Ovary (tissue), 9 donors: ENCODE measurements around the gene NT5DC4. TPM values are rescaled to one million over a fixed set of nuclear protein-coding genes. Genes with fewer than 3 reads are reported as not detected.
"Not testable (repeated sequence)": the region's sequence is repeated elsewhere in the genome, so short reads cannot be mapped to it uniquely, and the experiment has no call there.

Experiments
- DNase-seq, 5 donors: peaks; one replicate each; pipeline ENCODE4 v3.0.0-alpha.2; 2019 to 2020
- H3K27ac ChIP-seq, 2 donors: fragments of 200-600 bp; one replicate each; pipeline versions ENCODE4 v1.5.1 to v1.8.0; 2019 to 2022
- H3K27me3 ChIP-seq: fragments of 200-600 bp; one replicate; pipeline ENCODE4 v1.8.0; 2022
- H3K36me3 ChIP-seq: fragments of 200-600 bp; sonication (generic); one replicate; pipeline ENCODE4 v1.5.1; 2019
- H3K4me1 ChIP-seq: one replicate; pipeline ENCODE4 v1.8.1; 2013; ENCODE audit warnings: mild to moderate bottlenecking, moderate library complexity; ENCODE audit not compliant: insufficient read depth
- H3K4me3 ChIP-seq: fragments of 200-600 bp; sonication (generic); one replicate; pipeline ENCODE4 v1.5.1; 2017
- H3K9me3 ChIP-seq, 2 donors: fragments of 200-600 bp in 1 of 2; sonication (generic) in 1 of 2; one replicate each; pipeline versions ENCODE4 v1.5.1 to v1.8.1; 2013 to 2019; ENCODE audit warnings: mild to moderate bottlenecking in 1 of 2, moderate library complexity in 1 of 2
- EP300 ChIP-seq: sonication (generic); formaldehyde crosslinking; IDR thresholded peaks from one replicate; pipeline ENCODE4 v1.6.1; 2017; ENCODE audit warnings: antibody characterized with exemption
- POLR2A ChIP-seq: fragments of 450-650 bp; IDR thresholded peaks from one replicate; pipeline ENCODE4 v1.6.1; 2017; ENCODE audit warnings: antibody characterized with exemption, mild to moderate bottlenecking, moderate library complexity
- WGBS, 3 donors: extraction: QIAGEN DNeasy Blood & Tissue Kit in 1 of 3; methylation state at CpG; one replicate each; pipeline versions ENCODE4 v1.1.5 to v1.1.7; 2013 to 2017; 5-methylcytosine and 5-hydroxymethylcytosine counted together
- intact Hi-C, 4 donors: fragments of 100-400 bp; cut with DNase I; formaldehyde crosslinking; loops; one replicate each; pipeline versions ENCODE4 v1.11.0 to v1.15.1; 2022 to 2023
- polyA plus RNA-seq, 2 donors: library from polyadenylated mRNA; stranded (reverse); fragments of 200-250 nt in 1 of 2; fragments of 350-450 nt in 1 of 2; fragmentation: Illumina TruSeq in 1 of 2; extraction: RNeasy Lipid Tissue Mini Kit (QIAGEN cat#74804) in 1 of 2; gene quantifications; one replicate each; pipeline ENCODE4 v1.2.3, GENCODE V29; 2013 to 2014
- total RNA-seq, 7 donors: library from RNA; depleted of rRNA in 2 of 7; stranded (reverse); fragments of >200 nt in 2 of 7; fragmentation: NEBNext Ultra II Directional in 3 of 7; extraction: Animal tissue kit (Norgen Biotek cat#: 25700) in 3 of 7; gene quantifications; one replicate each; pipeline versions ENCODE4 v1.1.0 to v1.2.4, GENCODE V29; 2016 to 2023
- TF ChIP-seq, protein P1 (sequence below), 3 donors: fragments of 450-650 bp in 2 of 3; fragments of 200-600 bp in 1 of 3; IDR thresholded peaks; one replicate each; pipeline versions ENCODE4 v1.5.1 to v1.8.0; 2016 to 2022; ENCODE audit warnings: antibody characterized with exemption in 3 of 3, mild to moderate bottlenecking in 1 of 3
- donor health status: DM: no; HTN: no; CAD: no; lungs with moderate emphysema.
- donor health status: DM: no; HTN: no; CAD: no.
- donor health status: Bipolar disorder and iron deficiency.
- donor health status: DM: yes; HTN: yes; CAD: no.
- donor health status: DM: no; HTN: no; CAD: no.
- donor health status: DM: yes; HTN: yes; CAD: no.

The NT5DC4 gene
- total and polyA plus RNA-seq, 9 donors: not detected

- WGBS, 3 donors: 61 to 68% (median 63%) methylated on average over 2 of the region's 2 CpGs
- no peak overlapping the region for H3K27ac ChIP-seq
- no peaks in the 10 kb centered on the region for H3K36me3 ChIP-seq
- TF ChIP-seq, protein P1, sequence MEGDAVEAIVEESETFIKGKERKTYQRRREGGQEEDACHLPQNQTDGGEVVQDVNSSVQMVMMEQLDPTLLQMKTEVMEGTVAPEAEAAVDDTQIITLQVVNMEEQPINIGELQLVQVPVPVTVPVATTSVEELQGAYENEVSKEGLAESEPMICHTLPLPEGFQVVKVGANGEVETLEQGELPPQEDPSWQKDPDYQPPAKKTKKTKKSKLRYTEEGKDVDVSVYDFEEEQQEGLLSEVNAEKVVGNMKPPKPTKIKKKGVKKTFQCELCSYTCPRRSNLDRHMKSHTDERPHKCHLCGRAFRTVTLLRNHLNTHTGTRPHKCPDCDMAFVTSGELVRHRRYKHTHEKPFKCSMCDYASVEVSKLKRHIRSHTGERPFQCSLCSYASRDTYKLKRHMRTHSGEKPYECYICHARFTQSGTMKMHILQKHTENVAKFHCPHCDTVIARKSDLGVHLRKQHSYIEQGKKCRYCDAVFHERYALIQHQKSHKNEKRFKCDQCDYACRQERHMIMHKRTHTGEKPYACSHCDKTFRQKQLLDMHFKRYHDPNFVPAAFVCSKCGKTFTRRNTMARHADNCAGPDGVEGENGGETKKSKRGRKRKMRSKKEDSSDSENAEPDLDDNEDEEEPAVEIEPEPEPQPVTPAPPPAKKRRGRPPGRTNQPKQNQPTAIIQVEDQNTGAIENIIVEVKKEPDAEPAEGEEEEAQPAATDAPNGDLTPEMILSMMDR (IDR thresholded peaks at IDR 0.05): no peak
- TF ChIP-seq POLR2A: no peak
- TF ChIP-seq EP300: no peak
- DNase-seq: no peak
- no peaks in the 10 kb centered on the region for H3K9me3 ChIP-seq
- H3K4me1 ChIP-seq: no peaks in the 10 kb centered on the region
- intact Hi-C loops: no loop called here
- no peak overlapping the region for H3K4me3 ChIP-seq
- no peaks in the 10 kb centered on the region for H3K27me3 ChIP-seq
Observed at GRCh38 chr2:112703684-112704083, 17.1 kb upstream of the NT5DC4 start.

DNA sequence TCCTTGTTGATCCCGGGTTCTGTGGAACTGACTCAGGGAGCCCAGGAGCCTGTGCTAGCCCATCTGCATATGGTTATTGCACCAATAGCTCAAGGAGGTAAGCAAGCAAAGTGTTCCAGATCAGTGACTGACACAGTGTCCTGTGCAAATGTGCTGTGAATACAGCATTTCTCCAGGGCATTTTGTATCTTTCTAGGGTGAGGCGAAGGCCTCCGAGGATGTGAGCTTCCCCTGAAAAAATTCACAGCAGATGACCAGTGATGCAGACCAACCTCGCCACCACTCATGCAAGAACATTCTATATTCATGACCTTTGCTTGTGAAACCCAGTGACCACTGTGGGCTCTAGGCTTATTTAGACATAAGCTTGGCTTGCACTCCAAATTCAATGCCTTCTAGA, 15.2 kb upstream of the NT5DC4 start:
- intact Hi-C loops: no loop called here
- no peaks in the 10 kb centered on the region for H3K9me3 ChIP-seq
- no peak overlapping the region for H3K27ac ChIP-seq
- H3K4me1 ChIP-seq: no peaks in the 10 kb centered on the region
- no peaks in the 10 kb centered on the region for H3K27me3 ChIP-seq
- no peak overlapping the region for H3K4me3 ChIP-seq
- H3K36me3 ChIP-seq: no peaks in the 10 kb centered on the region
- no peak for DNase-seq
- 82 to 92% (median 89%) methylated on average over 4 of the region's 4 CpGs for WGBS, 3 donors
- TF ChIP-seq EP300: no peak
- no peak for TF ChIP-seq POLR2A
- TF ChIP-seq, protein P1 (IDR thresholded peaks at IDR 0.05): no peak

GRCh38 chr2:112706170-112706664, 14.6 kb upstream of the NT5DC4 start:
- no peaks in the 10 kb centered on the region for H3K27me3 ChIP-seq
- 43 to 50% (median 43%) methylated on average over 5 of the region's 5 CpGs for WGBS, 3 donors
- intact Hi-C loops: no loop called here
- H3K36me3 ChIP-seq: no peaks in the 10 kb centered on the region
- H3K4me3 ChIP-seq: no peak overlapping the region
- no peak overlapping the region for H3K27ac ChIP-seq
- no peaks in the 10 kb centered on the region for H3K4me1 ChIP-seq
- H3K9me3 ChIP-seq: no peaks in the 10 kb centered on the region
- DNase-seq: no peak
- no peak for TF ChIP-seq EP300
- TF ChIP-seq POLR2A: no peak
- TF ChIP-seq, protein P1 (IDR thresholded peaks at IDR 0.05): no peak

DNA sequence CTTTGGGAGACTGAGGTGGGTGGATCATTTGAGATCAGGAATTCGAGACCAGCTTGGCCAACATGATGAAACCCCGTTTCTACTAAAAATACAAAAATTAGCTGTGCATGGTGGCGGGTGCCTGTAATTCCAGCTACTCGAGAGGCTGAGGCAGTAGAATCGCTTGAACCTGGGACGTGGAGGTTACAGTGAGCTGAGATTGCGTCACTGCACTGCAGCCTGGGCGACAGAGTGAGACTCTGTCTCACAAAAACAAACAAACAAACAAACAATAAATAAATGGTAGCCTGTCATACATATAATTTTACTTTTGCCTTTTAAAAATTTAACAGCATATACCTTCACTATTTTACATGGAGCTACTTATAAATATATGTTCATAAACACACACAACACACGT, 13.9 kb upstream of the NT5DC4 start:
- DNase-seq, intact Hi-C loops, H3K9me3 ChIP-seq, H3K4me3 ChIP-seq, H3K4me1 ChIP-seq, H3K36me3 ChIP-seq, H3K27ac ChIP-seq, H3K27me3 ChIP-seq: not testable (repeated sequence)
- WGBS, 3 donors: 80 to 85% (median 81%) methylated on average over 9 of the region's 9 CpGs

DNA sequence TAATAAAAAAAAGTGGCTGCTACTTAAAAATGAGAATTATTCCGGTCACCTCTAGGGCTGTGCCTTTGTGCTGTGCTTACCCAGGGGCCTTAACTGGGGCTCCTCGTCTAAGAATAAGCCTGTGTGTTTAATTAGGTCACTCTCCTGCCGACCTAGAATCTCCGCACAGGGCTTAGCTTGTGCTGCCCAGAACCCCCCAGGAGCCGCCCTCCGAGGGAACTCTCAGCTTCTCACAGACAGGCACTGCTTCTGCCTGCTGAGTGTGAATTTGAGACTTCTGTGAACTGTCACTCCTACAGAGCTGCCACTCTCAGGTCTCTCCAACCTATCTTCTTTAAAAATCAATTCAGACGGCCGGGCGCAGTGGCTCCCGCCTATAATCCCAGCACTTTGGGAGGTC, 11.9 kb upstream of the NT5DC4 start:
- WGBS, 3 donors: 65 to 70% (median 67%) methylated on average over 10 of the region's 10 CpGs
- H3K9me3 ChIP-seq: no peaks in the 10 kb centered on the region

More for the DNA sequence above, 11.9 kb upstream of the NT5DC4 start:
- no peaks in the 10 kb centered on the region for H3K4me1 ChIP-seq
- TF ChIP-seq, protein P1 (IDR thresholded peaks at IDR 0.05): no peak
- TF ChIP-seq EP300: no peak
- TF ChIP-seq POLR2A: no peak
- intact Hi-C loops: no loop called here
- H3K27me3 ChIP-seq: no peaks in the 10 kb centered on the region
- H3K4me3 ChIP-seq: no peak overlapping the region
- no peak for DNase-seq
- no peaks in the 10 kb centered on the region for H3K36me3 ChIP-seq
- no peak overlapping the region for H3K27ac ChIP-seq
